Measurements from ENCODE around the gene GPRASP2. TPM values are rescaled to one million over a fixed set of nuclear protein-coding genes. Genes with fewer than 3 reads are reported as not detected.
"Not testable (repeated sequence)": the region's sequence is repeated elsewhere in the genome, so short reads cannot be mapped to it uniquely, and the experiment has no call there.

GPRASP2 gene
- polyA plus RNA-seq, 1 experiment, result 5.8 TPM

GRCh38 chrX:102711872-102712215 lies 404 bp upstream of the GPRASP2 start:
- POLR2A ChIA-PET, result no interaction called here
- CTCF ChIA-PET, result no interaction called here

GRCh38 chrX:102712981-102713625 lies 855 bp downstream of the GPRASP2 start:
- ChIA-PET POLR2A (no interaction called here), CTCF (no interaction called here)
- Histone ChIP-seq H3K27me3 (ENCODE audit: control insufficient read depth, insufficient read depth, low read length) (no peaks in the 10 kb centered on the region), H3K4me3 (ENCODE audit: low read depth, low read length) (peak overlapping the region; percentile 69), H3K36me3 (ENCODE audit: control insufficient read depth, insufficient read depth, low read length) (no peaks in the 10 kb centered on the region)
- DNase-seq (ENCODE audit: low read depth), result no peak
- TF ChIP-seq CTCF (IDR thresholded peaks at IDR 0.05; ENCODE audit: insufficient read depth, low read depth, low read length), result peak; percentile 70

More at GRCh38 chrX:102711872-102712215, 404 bp upstream of the GPRASP2 start:
- Histone ChIP-seq H3K27me3 (ENCODE audit: control insufficient read depth, insufficient read depth, low read length) (no peaks in the 10 kb centered on the region), H3K36me3 (ENCODE audit: control insufficient read depth, insufficient read depth, low read length) (no peaks in the 10 kb centered on the region), H3K4me3 (ENCODE audit: low read depth, low read length) (peak overlapping the region; percentile 69)
- TF ChIP-seq CTCF (IDR thresholded peaks at IDR 0.05; ENCODE audit: insufficient read depth, low read depth, low read length), result no peak
- DNase-seq (ENCODE audit: low read depth), result no peak

GRCh38 chrX:102714994-102715393 lies 2.7 kb downstream of the GPRASP2 start:
- POLR2A ChIA-PET, result no interaction called here
- no peak for DNase-seq (ENCODE audit: low read depth)
- H3K36me3 ChIP-seq (ENCODE audit: control insufficient read depth, insufficient read depth, low read length), result no peaks in the 10 kb centered on the region
- CTCF ChIA-PET, result no interaction called here
- no peak overlapping the region for H3K4me3 ChIP-seq (ENCODE audit: low read depth, low read length)
- H3K27me3 ChIP-seq (ENCODE audit: control insufficient read depth, insufficient read depth, low read length), result no peaks in the 10 kb centered on the region
- TF ChIP-seq CTCF (IDR thresholded peaks at IDR 0.05; ENCODE audit: insufficient read depth, low read depth, low read length), result no peak

- no peak overlapping the region for H3K4me3 ChIP-seq (ENCODE audit: low read depth, low read length)
- TF ChIP-seq CTCF (IDR thresholded peaks at IDR 0.05; ENCODE audit: insufficient read depth, low read depth, low read length), result no peak
- POLR2A ChIA-PET, result no interaction called here
- no peak for DNase-seq (ENCODE audit: low read depth)
- H3K36me3 ChIP-seq (ENCODE audit: control insufficient read depth, insufficient read depth, low read length), result no peaks in the 10 kb centered on the region
- CTCF ChIA-PET, result no interaction called here
- H3K27me3 ChIP-seq (ENCODE audit: control insufficient read depth, insufficient read depth, low read length), result no peaks in the 10 kb centered on the region
These were observed 3.7 kb downstream of the GPRASP2 start for GRCh38 chrX:102715967-102716366.

GRCh38 chrX:102720237-102721168 lies 8.3 kb downstream of the GPRASP2 start, which contains the start of gene GPRASP3:
Gene GPRASP3, plus strand, starts transcription at chrX:102720743. Its CDS starts 28,253 bp downstream, at chrX:102748996.
- TF ChIP-seq CTCF (IDR thresholded peaks at IDR 0.05; ENCODE audit: insufficient read depth, low read depth, low read length), result no peak
- ChIA-PET CTCF (interaction anchor here (1.2 kb wide), 1 partner anchor 115 kb away, joined by 3 read pairs; no protein-coding TSS in a partner anchor), POLR2A (interaction anchor here (0.5 kb wide), 1 partner anchor 114 kb away, joined by 10 read pairs; no protein-coding TSS in a partner anchor)
- no peaks in the 10 kb centered on the region for H3K27me3 ChIP-seq (ENCODE audit: control insufficient read depth, insufficient read depth, low read length)
- H3K4me3 ChIP-seq (ENCODE audit: low read depth, low read length), result peak within 1 kb of the TSS; percentile 61
- no peaks in the 10 kb centered on the region for H3K36me3 ChIP-seq (ENCODE audit: control insufficient read depth, insufficient read depth, low read length)
- no peak for DNase-seq (ENCODE audit: low read depth)

GRCh38 chrX:102721169-102721506 lies 8.9 kb downstream of the GPRASP2 start:
- ChIA-PET CTCF (interaction anchor here (1.2 kb wide), 1 partner anchor 115 kb away, joined by 3 read pairs; no protein-coding TSS in a partner anchor), POLR2A (interaction anchor here (0.5 kb wide), 1 partner anchor 114 kb away, joined by 10 read pairs; no protein-coding TSS in a partner anchor)
- not testable (repeated sequence) for DNase-seq (ENCODE audit: low read depth); H3K36me3 ChIP-seq (ENCODE audit: control insufficient read depth, insufficient read depth, low read length); H3K27me3 ChIP-seq (ENCODE audit: control insufficient read depth, insufficient read depth, low read length)
- peak overlapping the region; percentile 61 for H3K4me3 ChIP-seq (ENCODE audit: low read depth, low read length)

Data from BJ (cell line).